GM12891 (cell line): ENCODE data around the gene FAM111A.

ENCODE experiments used
- PAX5 ChIP-seq: IDR thresholded peaks from 2 replicates; pipeline ENCODE4 v1.6.1; 2011; ENCODE audit warnings: low read length, moderate library complexity, mild to moderate bottlenecking; ENCODE audit not compliant: insufficient read depth, severe bottlenecking
- POLR2A ChIP-seq: IDR thresholded peaks from 2 replicates; pipeline ENCODE4 v1.6.1; 2011; ENCODE audit warnings: low read depth, low read length, control low read depth
- POLR2AphosphoS5 ChIP-seq: IDR thresholded peaks from 2 replicates; pipeline ENCODE4 v1.6.1; 2011; ENCODE audit warnings: low read depth, low read length, control low read depth
- POU2F2 ChIP-seq: IDR thresholded peaks from 2 replicates; pipeline ENCODE4 v1.6.1; 2011; ENCODE audit warnings: low read depth, mild to moderate bottlenecking, control low read depth, low read length, moderate library complexity
- SPI1 ChIP-seq: IDR thresholded peaks from 2 replicates; pipeline ENCODE4 v1.6.1; 2011; ENCODE audit warnings: low read depth, low read length, control low read depth
- TAF1 ChIP-seq: IDR thresholded peaks from 2 replicates; pipeline ENCODE4 v1.6.1; 2011; ENCODE audit warnings: low read depth, low read length, control low read depth

DNA sequence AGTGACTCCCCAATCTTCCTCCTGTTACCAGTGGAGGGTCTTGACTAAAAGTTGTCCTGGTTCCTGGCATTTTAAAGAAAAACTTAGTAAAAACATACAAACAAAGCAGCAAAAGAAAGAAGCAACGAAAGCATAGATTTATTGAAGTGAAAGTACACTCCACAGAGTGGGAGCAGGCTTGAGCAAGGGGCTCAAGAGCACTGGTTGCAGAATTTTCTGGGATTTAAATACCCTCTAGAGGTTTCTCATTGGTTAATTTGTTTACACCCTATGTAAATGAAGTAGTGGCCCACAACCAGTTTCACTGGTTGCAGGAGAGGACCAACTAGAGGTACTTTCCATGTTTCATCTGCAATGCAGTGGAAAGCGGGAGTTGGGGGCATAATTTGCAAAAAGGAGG is 24.9 kb upstream of the FAM111A start:
- TF ChIP-seq POLR2AphosphoS5 = no peak
- TF ChIP-seq POLR2A = no peak
- no peak for TF ChIP-seq TAF1
- no peak for TF ChIP-seq POU2F2
- no peak for TF ChIP-seq SPI1
- TF ChIP-seq PAX5 = no peak
